GM21576 (cell line): Measurements from ENCODE around the gene LRRC4B.

Experiments used
- ATAC-seq: cut with Tn5 transposase; IDR thresholded peaks from one replicate; pipeline ENCODE4 v1.9.1; 2021; ENCODE audit warnings: mild to moderate bottlenecking, moderate library complexity; ENCODE audit not compliant: unreplicated experiment

Gene LRRC4B

DNA sequence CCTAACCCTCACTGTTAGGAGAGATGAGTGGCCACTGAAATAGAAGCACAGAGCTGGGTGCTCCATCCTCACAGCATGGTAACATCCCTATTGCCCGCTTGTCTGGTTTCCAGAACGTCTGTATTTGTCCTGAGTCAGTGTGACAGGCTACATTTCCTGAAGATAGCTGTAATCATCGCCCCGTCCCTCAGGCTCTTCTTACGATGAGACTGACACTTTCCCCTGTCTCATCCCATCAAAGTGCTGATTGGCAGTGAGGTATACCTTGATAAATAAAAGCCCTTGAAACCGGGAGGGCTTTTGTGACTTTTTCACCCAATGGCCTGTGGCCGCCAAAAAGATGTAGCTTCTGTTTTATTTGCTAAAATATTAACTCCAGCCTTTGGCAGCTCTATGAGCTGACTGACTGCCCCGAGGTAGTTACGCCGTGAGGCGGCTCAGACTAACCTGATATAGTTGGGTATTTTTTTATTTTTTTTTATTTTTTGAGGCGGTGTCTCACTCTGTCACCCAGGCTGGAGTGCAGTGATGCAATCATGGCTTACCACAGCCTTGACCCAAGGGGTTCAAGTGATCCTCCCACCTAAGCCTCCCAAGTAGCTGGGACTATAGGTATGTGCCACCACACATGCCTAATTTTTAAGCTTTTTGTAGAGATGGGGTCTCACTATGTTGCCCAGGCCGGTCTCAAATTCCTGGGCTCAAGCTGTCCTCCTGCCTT, 5.7 kb upstream of the LRRC4B start:
- ATAC-seq: no peak

DNA sequence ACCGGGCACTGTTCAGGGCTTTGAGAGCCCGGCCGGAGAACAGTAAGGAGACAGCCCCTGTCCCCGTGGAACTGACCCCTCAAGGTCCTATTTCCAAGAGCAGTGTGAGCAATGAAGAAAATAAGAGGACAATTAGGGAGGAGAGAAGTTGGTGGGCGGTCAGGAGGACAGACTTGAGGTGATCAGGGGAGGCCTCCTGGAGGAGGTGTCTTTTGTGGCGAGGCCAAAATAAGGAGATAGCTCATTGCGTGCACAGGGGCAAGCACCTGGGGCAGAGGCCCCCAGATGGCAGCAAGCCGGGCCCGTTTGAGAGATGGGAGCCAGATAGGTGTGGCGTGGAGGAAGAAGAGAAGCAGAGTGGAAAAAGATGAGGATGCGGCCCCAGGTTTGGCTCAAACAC, 2.8 kb upstream of the LRRC4B start:
- no peak for ATAC-seq

DNA sequence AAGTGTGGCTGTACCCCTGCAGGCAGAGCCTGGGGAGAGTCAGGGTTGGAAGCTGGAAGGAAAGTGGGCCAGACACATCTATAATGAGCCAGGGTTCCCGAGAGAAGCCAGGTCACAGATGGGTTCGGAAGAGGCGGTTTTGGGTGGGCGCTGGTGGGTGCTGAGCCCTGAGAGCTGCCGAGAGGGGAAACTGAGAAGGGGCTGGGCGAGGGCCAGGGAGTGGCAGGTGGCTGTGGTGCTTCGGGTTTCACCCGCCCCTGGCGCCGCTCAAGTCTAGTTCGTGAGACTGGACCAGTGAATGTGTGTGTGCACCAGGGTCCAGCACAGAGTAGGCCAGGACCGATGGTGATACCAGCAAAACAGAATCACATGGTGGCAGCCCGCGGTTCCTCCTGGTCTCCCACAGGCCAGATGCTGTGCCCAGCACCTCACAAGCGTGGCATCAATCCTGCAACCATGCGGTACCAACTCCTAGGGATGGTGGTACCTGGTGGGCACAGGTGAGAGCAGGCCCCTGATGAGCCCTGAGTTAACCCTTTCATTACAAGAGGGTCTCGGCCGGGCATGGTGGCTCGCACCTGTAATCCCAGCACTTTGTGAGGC, 1.8 kb upstream of the LRRC4B start:
- no peak for ATAC-seq

DNA sequence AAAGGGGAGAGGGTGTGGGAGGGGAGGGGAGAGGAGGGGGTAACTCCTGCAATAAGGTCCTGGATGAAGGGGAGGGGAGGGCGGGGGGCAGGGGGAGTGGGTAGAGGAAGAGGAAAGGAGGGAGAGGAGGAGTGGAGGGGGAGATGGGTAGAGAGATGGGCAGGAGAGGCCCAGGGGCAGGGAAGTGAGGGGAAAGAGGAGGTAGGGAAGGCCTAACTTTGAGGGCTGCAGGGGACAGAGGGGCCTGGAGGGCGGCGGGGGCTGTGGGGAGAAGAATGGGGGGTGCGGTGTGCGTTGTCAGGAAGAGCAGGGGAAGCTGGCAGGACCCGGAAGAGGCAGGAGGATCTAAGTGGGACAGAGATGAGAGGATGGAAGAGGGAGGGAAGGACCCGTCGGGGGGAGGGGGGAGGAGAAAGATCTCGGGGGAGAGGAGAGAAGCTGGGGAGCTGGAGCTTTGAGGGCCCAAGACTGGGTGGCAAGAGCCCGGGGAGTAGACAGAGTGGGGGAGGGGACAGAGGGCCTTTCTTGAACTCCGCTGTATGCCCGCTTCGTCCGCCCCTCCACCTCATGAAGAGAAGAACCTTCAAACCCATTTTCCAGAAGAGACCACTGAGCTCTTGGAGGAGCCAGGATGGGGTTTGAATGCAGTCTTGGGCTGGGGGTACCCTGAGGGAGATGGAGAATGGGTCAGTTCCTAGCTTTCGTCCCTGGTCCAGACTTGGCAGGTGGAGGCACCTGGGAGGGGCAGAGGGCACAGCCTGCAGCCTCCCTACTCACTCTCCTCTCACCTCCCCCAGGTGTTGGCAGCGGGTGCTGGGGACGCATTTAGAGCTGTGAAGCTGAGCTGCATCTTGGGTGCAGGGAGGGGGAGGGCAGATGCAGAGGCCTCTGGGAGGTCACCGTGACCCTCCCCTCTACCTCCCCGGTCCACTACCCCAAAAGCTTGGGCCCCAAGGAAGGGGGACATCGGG, 778 bp upstream of the LRRC4B start:
- no peak for ATAC-seq

DNA sequence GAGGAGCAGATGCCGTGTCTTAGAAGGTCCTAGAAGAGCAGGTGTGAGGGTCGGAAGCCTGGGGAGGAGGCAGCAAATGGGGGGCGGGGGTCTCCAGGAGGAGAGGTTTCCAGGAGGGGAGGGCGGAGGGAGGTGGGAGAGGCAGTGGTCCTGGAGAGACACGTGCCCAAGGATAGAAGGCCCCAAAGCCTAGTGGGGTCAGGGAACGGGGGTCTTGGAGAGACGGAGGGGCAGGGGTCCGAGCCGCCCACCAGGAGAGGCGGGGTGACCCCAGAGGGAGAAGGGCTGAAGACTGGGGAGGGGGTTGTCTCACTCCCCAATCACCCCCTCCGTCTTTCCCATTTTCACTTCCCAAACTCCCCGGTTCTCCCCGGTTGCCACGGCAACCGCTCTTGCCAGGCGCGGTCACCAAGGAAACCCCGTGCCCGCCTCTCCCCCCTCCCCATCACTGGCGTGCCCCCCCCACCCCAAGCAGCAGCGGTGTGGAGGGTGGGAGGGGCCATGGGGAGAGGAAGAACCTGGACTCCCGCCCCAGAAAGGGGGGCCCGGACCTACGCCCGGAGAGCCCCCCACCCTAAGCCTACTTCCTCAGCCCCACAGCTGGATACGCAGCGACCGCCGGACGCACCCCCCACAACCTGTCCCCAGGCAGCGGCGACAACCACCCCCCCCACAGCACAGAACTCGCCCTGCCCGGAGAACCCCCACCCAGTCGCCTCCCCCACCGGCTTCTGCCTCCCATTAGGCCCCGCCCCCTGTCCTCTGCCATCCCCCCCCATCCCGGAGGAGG, 988 bp downstream of the LRRC4B start:
- no peak for ATAC-seq

DNA sequence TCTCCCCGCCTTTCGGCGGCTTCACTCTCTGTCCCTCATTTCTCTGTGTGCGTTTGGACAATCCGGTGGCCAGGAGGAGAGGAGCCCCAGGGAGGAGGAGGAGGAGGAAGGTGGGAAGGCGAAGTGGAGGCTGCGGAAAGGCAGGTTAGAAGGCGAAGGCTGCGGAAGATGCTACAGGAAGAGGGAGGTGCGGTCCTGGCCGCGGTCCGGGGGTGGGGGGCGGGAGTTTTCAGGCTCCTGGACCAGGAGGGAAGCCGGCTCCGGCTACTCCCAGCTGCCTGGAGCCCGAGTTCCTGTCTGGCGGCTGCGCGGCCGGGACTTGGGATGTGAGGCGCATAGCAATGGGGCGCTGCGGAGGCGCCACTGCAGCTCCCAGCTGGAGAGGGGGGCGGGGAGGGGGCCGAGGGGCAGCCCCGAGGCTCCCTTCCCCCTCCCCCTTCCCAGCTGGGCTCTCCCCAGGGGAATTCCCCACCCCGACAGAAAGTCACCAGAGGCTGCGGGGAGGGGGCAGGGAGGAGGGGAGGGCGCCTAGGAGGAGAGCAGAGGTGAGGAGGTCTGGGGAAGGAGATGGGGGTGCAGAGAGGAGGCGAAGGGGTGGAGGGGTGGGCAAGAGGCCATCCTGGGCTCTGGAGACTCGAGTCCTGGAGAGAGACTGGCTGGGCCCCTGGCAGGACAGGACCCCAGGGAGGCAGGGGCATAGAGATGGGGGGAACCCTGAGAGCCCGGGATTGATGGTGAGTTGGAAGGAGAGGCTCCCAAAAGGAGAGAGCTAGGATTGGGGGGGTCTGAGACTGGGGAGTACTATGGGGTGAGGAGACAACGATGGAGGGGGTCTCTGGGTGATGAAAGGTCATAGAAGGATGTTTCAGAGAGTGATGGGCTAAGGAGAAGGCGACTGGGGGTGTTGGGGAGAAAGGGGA, 2.0 kb downstream of the LRRC4B start:
- ATAC-seq: no peak

DNA sequence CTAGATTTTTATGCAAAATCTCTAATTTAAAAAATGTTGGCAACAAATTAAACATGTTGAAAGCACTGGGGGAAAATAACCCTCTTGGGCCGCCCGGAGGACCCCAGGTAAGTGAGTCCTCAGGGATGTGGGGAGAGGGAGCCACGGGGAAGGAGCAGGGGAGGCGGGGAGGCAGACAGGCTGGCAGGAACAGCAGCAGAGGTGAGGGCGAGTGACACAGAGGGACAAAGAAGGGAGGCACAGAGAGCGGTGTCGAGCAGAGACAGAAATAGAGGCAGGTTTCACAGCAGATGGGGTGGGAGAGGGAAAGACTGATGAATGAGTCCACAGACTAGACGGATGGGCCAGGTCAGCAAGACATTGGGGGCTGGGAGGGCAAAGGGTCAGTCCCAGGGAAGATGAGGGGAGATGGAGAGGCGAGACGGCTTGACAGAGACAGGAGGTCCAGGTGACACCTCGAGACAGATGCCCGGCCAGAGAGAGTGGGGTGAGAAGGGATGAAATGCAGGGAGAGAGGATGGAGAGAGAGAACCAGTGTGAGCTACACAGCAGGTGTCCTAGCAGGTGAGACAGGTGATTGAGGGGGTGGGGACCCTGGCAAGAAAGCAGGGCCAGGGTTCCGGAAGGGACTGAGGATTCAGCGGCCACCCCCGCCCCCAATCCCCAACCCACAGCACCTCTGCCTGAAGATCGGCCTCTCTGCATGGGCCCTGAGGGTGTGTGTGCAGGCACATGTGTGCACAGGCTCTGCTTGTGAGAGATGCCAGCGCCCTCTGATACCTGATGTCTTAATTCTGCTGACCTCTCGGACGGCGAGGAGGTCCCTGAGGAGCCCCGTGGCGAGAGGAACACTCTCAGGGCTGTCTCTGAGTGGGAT, 3.8 kb downstream of the LRRC4B start:
- no peak for ATAC-seq

DNA sequence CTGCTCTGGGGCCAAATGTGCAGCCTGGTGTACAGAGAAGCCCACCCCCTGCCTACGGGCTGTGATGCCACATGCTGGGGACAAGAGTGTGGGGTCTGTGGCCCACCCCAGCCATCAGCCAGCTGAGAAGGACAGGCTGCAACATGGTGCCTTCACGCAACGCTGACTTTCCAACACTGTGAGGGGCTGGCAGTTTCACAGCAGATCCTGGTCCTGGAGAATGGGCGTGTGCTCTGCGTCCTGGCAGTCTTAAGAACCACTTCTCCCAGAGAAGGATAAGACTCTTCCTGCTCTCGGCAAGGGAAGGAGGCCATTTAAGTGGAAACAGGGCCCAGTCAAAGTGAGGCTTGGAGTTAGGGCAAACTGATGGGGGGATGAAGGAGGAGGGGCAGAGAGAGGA, 4.6 kb downstream of the LRRC4B start:
- no peak for ATAC-seq

DNA sequence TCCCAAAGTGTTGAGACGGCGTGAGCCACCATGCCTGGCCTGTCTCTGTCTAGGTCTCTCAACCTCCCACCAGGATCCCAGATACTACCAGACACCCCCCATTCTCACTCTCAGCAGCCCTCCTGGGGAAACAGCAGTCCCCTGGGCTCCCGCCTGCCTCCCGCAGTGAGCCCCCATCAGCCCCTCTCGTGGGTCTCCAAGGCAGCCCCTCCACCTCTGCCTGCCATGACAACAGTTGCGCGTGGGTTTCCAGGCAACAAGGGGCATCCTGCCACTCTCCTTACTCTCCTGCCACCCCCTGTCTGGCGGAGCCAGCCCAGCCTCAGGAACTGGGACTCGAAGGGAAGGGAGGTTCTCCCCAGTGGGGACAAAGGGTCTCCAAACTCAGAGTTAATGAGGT, 5.2 kb downstream of the LRRC4B start:
- no peak for ATAC-seq

DNA sequence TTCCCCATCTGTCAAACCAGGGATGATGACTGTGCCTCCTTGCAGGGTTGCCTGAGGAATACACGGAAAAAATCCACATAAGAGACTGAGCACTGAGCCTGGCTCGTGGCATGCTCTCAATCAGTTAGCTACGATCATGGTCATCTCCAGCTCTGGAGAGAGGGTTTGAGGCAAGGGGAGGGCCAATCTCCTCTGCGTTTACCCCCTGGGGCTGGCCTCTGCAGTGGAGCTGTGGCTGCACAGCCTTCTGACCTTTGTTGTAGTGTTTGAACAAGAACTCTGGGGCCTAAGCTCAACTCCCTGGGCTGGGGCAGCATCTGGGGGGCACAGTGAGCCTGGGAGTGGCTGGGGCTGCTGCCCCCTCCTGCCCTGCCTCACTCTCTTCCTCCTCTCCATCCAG, 5.9 kb downstream of the LRRC4B start:
- no peak for ATAC-seq

DNA sequence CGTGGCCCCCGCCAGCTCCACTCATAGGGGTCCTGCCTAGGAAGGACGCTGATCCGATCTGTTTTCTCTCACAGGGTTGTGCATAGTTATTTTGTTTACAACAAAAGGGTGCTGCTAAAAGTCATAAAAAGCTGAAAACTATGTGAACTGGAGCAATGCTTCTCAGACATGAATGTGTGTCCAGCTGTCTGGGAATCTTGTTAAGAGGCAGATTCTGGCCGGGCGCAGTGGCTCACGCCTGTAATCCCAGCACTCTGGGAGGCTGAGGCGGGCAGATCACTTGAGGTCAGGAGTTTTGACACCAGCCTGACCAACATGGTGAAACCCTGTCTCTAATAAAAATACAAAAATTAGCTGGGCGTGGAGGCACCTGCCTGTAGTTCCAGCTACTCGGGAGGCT, 8.6 kb downstream of the LRRC4B start:
- ATAC-seq: no peak

DNA sequence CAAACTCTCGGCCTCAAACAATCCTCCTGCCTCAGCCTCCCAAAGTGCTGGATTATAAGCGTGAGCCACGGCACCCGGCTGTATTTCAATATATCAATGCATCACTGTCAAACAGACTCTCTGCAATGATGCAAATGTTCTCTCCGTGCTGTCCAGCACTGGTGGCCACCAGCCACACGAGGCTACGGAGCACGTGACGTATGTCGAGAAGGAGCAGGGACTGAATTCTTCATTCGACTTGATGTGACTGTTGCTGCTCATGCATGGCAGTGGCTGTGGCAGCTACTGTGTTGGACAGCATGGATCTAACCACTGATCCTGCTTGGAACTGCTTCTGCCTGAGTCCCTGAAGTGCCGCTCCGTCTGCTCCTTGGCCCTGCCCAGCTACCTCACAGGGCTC, 9.8 kb downstream of the LRRC4B start:
- ATAC-seq: no peak

DNA sequence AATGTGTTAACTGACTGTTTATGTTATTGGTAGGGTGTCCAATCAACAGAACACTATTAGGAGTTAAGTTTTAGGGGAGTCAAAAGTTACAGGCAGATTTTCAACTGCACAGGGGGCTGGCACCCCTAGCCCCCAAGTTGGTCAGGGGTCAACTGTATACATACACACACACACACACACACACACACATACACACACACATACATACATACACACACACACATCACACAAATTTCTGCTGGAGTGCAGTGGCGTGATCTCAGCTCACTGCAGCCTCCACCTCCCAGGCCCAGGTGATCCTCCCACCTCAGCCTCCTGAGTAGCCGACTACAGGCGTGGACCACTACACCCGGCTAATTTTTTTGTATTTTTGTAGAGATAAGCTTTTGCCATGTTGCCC, 10.2 kb downstream of the LRRC4B start:
- ATAC-seq: no peak

DNA sequence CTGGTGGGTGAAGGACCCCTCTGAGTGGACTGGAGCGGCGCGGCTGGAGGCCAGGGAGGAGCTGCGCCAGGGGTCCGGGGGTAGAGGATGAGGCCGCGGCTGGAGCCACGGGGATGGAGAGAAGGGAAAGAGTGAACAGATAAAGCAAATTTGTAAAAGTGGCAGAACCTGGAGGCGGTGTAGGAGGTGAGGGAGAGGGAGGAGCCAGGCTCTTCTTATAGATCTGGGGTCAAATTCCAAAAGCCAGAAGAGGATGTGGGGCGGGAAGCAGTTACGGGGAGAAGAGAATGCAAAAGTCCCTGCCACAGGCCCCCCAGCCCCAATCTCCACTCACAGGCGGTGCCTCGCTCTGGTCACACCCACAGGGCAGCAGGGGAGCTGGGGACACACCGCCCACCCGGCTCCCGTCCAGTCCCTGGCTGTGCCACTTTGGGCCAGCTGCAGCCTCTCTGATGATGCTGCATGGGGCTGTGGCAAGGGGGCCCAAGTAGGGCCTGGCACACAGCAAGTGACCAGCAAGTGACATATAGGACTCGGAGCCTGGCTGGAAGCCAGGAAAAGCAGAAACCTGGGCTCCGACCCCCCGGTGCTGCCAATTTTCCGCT, 11.1 kb downstream of the LRRC4B start:
- ATAC-seq: no peak

DNA sequence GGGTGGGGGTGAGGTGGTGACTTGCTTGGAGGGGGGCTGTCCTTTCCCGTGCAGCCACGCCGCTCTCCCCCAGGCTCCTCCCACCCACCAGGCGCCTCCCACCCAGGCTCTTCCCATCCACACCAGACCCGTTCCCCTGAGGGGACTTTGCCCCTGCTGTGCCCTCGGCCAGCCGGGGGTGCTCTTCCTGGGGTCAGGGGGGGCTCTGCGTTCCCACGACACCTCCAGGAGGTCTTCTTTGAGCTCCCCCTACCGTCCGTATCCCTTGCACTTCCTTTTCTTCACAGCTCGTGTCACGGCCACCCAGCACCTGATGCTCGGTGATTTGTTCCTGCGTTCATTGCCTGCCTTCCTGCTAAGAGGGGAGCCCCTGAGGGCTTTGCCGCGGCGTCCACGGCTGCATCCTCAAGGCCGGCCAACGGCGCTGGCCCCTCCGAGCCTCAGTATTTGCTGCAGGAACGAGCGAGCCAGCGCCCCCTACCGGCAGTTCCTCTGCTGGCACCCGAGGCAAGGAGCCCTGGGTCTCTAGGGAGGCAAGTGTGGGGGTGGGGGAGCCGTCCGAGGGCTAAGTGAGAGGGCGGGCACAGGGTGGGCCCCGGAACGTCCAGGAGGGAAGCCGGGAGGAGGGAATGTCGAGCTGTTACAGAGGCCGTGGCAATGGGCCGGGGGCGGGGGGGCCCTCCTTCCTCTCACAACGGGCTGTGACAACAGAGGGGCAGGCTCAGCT, 11.8 kb downstream of the LRRC4B start:
- no peak for ATAC-seq

DNA sequence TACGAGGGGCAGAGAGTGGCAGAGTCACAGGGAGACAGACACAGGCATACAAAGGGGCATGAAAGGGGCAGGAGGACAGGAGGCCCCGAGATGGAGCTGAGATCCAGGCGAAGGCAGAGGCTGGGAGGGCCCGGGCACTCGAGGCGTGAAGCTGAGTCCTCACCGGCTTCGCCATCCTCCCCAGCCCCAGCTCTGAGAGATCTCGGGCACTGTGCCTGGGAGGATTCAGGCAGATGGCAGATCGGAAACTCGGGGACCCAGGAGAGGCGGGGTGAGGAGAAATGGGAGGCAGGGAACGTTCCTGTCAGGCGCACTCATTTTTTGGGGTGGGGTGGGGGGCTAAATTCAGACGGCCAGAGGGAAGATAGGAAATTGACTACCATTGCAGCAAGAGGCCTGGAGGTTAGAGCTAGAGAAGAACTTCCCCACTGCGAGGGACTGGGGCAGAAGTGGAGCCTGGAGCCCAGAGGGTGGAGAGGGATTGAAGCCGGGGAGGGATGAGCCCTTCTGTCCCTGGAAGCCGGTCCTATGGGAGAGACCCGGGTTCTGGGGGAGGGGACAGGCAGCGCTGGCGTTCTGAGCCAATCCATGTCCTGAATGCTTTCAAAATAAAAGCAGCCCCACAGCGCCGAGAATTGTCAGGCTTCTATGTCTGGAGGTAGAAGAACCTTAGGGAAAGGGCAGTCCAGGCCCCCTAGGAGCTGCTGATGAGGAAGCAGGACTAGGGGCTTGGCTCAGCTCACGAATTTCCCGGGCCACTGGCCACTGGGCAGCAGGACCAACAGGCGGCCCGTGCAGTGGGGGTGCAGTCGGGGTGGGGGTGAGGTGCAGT, 12.6 kb downstream of the LRRC4B start:
- no peak for ATAC-seq

DNA sequence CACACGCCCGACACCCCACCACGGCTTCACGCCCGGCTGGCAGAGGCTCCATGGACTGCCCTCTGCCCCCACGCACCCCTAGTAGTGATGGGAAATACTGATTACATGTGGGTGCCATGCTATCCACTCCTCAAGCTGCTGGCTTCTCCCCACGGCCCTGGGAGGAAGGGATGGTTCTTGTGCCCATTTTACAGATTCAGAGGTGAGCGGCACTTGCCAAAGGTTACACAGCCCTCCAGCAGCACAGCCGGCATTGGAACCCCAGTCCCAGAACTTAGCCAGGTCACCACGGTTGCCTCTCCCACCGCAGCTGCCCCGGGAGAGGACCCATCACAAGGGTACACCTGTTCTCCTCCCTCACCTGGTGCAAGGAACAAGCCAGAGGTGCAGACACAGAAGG, 13.2 kb downstream of the LRRC4B start:
- ATAC-seq: no peak
